SK-N-SH (cell line): ENCODE results near the gene SRD5A1. TPM values are rescaled to one million over a fixed set of nuclear protein-coding genes. Genes with fewer than 3 reads are reported as not detected.

Experiments
- CTCF ChIA-PET: fragments of 300-600, 350-600 bp; formaldehyde crosslinking; extraction: SDS; loops from one replicate; lab custom pipeline; 2021; lab: Yijun Ruan, JAX
- POLR2A ChIA-PET: fragments of 350-600 bp; sonication (Branson Sonifier 250); formaldehyde crosslinking; extraction: SDS; loops from one replicate; lab custom pipeline; 2020; ENCODE audit warnings: antibody characterized with exemption, inconsistent platforms; lab: Yijun Ruan, JAX
- DNase-seq: peaks from one replicate; pipeline ENCODE4 v3.0.0; 2012
- H2AFZ ChIP-seq: fragments of 200-600 bp; sonication (generic); 2 replicates; pipeline ENCODE4 v1.8.1; 2016; ENCODE audit warnings: antibody characterized with exemption, mild to moderate bottlenecking, low read depth
- H3F3A ChIP-seq: fragments of 200-600 bp; sonication (generic); replicated peaks from 2 replicates; pipeline ENCODE3; 2016; ENCODE audit warnings: antibody characterized with exemption, mild to moderate bottlenecking; ENCODE audit not compliant: insufficient read depth
- H3K27ac ChIP-seq, 2 experiments: fragments of 200-500 bp in 1 of 2; fragments of 200-600 bp in 1 of 2; sonication (Bioruptor generic) in 1 of 2; sonication (generic), shearing (Covaris generic) in 1 of 2; 2 replicates each; pipeline versions ENCODE4 v1.5.1 to v1.6.1; 2014 to 2016; ENCODE audit warnings: low read depth in 2 of 2, inconsistent platforms in 1 of 2, low read length in 1 of 2, mild to moderate bottlenecking in 1 of 2, mixed read lengths in 1 of 2
- H3K27me3 ChIP-seq: fragments of 200-600 bp; sonication (generic), shearing (Covaris generic); 2 replicates; pipeline ENCODE4 v1.6.1; 2016; ENCODE audit warnings: mixed run types; ENCODE audit not compliant: insufficient read depth
- H3K36me3 ChIP-seq, 2 experiments: fragments of 200-500 bp in 1 of 2; fragments of 200-600 bp in 1 of 2; sonication (Bioruptor generic) in 1 of 2; sonication (generic) in 1 of 2; replicated peaks in 1 of 2; 2 replicates each; pipeline versions ENCODE3 to v1.5.1; 2014 to 2016; ENCODE audit warnings: low read length in 1 of 2, mild to moderate bottlenecking in 1 of 2; ENCODE audit not compliant: insufficient read depth in 2 of 2, control insufficient read depth in 1 of 2
- H3K4me1 ChIP-seq, 2 experiments: fragments of 200-500 bp in 1 of 2; fragments of 200-600 bp in 1 of 2; sonication (Bioruptor generic) in 1 of 2; sonication (generic), shearing (Covaris generic) in 1 of 2; 2 replicates each; pipeline versions ENCODE4 v1.5.1 to v1.6.1; 2014 to 2016; ENCODE audit warnings: low read depth in 1 of 2, low read length in 1 of 2, mixed run types in 1 of 2; ENCODE audit not compliant: insufficient read depth in 2 of 2, control insufficient read depth in 1 of 2
- H3K4me2 ChIP-seq: fragments of 200-600 bp; sonication (generic), shearing (Covaris generic); 2 replicates; pipeline ENCODE4 v1.6.1; 2017; ENCODE audit warnings: mixed run types
- H3K4me3 ChIP-seq, 2 experiments: fragments of 200-500 bp in 1 of 2; fragments of 200-600 bp in 1 of 2; sonication (Bioruptor generic) in 1 of 2; sonication (generic), shearing (Covaris generic) in 1 of 2; 2 replicates each; pipeline versions ENCODE4 v1.5.1 to v1.8.1; 2014 to 2016; ENCODE audit warnings: low read depth in 2 of 2, inconsistent platforms in 1 of 2, low read length in 1 of 2, mild to moderate bottlenecking in 1 of 2, mixed read lengths in 1 of 2, moderate library complexity in 1 of 2
- H3K79me2 ChIP-seq: fragments of 200-600 bp; sonication (generic); 2 replicates; pipeline ENCODE4 v1.8.1; 2017; ENCODE audit warnings: mild to moderate bottlenecking; ENCODE audit not compliant: insufficient read depth
- H3K9ac ChIP-seq: fragments of 200-600 bp; sonication (generic); 2 replicates; pipeline ENCODE4 v1.6.1; 2017; ENCODE audit warnings: mixed run types
- H3K9me2 ChIP-seq: fragments of 200-600 bp; sonication (generic); 2 replicates; pipeline ENCODE4 v1.6.1; 2017; ENCODE audit warnings: mixed run types
- H3K9me3 ChIP-seq: fragments of 200-600 bp; sonication (generic); 2 replicates; pipeline ENCODE4 v1.6.1; 2017; ENCODE audit warnings: mixed run types, mild to moderate bottlenecking, moderate library complexity
- H4K20me1 ChIP-seq: fragments of 200-600 bp; sonication (generic); 2 replicates; pipeline ENCODE4 v1.6.1; 2017; ENCODE audit warnings: mild to moderate bottlenecking, mixed run types; ENCODE audit not compliant: insufficient read depth
- ELF1 ChIP-seq: IDR thresholded peaks from 2 replicates; pipeline ENCODE4 v1.4.0; 2012
- EP300 ChIP-seq, 2 experiments: IDR thresholded peaks; 2 replicates each; pipeline versions ENCODE4 v1.4.0 to v1.6.1; 2012; ENCODE audit warnings: borderline replicate concordance in 1 of 2, low read depth in 1 of 2, low read length in 1 of 2
- EZH2phosphoT487 ChIP-seq: fragments of 200-600 bp; sonication (generic); IDR thresholded peaks from 2 replicates; pipeline ENCODE4 v1.6.1; 2017; ENCODE audit warnings: low read depth, mixed run types, mild to moderate bottlenecking, antibody characterized with exemption, moderate library complexity, borderline replicate concordance
- FOSL2 ChIP-seq: IDR thresholded peaks from 2 replicates; pipeline ENCODE4 v1.4.0; 2012; ENCODE audit warnings: low read depth, mild to moderate bottlenecking, moderate library complexity, borderline replicate concordance
- FOXJ3 ChIP-seq: sonication (generic); formaldehyde crosslinking; IDR thresholded peaks from 2 replicates; pipeline ENCODE4 v1.5.1; 2020; ENCODE audit warnings: mild to moderate bottlenecking, missing genetic modification reagents
- FOXM1 ChIP-seq: IDR thresholded peaks from 2 replicates; pipeline ENCODE4 v1.4.0; 2012; ENCODE audit warnings: low read depth, mild to moderate bottlenecking
- GABPA ChIP-seq: IDR thresholded peaks from 2 replicates; pipeline ENCODE4 v1.4.0; 2012; ENCODE audit warnings: low read depth, mild to moderate bottlenecking
- IRF3 ChIP-seq: fragments of 150-350 bp; IDR thresholded peaks from 2 replicates; pipeline ENCODE4 v1.6.1; 2016; ENCODE audit warnings: mild to moderate bottlenecking, low read depth, low read length
- MAX ChIP-seq: IDR thresholded peaks from 2 replicates; pipeline ENCODE4 v1.4.0; 2012; ENCODE audit warnings: low read depth
- MXI1 ChIP-seq: IDR thresholded peaks from 2 replicates; pipeline ENCODE4 v1.6.1; 2012; ENCODE audit warnings: mild to moderate bottlenecking, low read depth, low read length, improper control_type of control experiment
- NRF1 ChIP-seq: IDR thresholded peaks from 2 replicates; pipeline ENCODE4 v1.6.1; 2012; ENCODE audit warnings: low read depth, mild to moderate bottlenecking, low read length
- RAD21 ChIP-seq: IDR thresholded peaks from 2 replicates; pipeline ENCODE4 v1.6.1; 2012; ENCODE audit warnings: mild to moderate bottlenecking, low read length
- RCOR1 ChIP-seq: fragments of 150-350 bp; IDR thresholded peaks from 2 replicates; pipeline ENCODE4 v1.6.1; 2017; ENCODE audit warnings: antibody characterized with exemption, low read length
- RFX5 ChIP-seq: IDR thresholded peaks from 2 replicates; pipeline ENCODE4 v1.6.1; 2012; ENCODE audit warnings: mild to moderate bottlenecking, improper control_type of control experiment, low read length
- RXRA ChIP-seq: IDR thresholded peaks from 2 replicates; pipeline ENCODE4 v1.4.0; 2012; ENCODE audit warnings: low read depth, mild to moderate bottlenecking, borderline replicate concordance
- SIN3A ChIP-seq: IDR thresholded peaks from 2 replicates; pipeline ENCODE4 v1.6.1; 2012; ENCODE audit warnings: low read depth, mild to moderate bottlenecking, low read length, moderate library complexity, borderline replicate concordance
- SMC3 ChIP-seq: IDR thresholded peaks from 2 replicates; pipeline ENCODE4 v1.6.1; 2012; ENCODE audit warnings: low read depth, low read length, improper control_type of control experiment
- TAF1 ChIP-seq: IDR thresholded peaks from 2 replicates; pipeline ENCODE4 v1.6.1; 2012; ENCODE audit warnings: low read depth, mild to moderate bottlenecking, low read length, moderate library complexity, borderline replicate concordance
- TEAD4 ChIP-seq: IDR thresholded peaks from 2 replicates; pipeline ENCODE4 v1.4.0; 2012; ENCODE audit warnings: mild to moderate bottlenecking, borderline replicate concordance; ENCODE audit not compliant: insufficient read depth
- whole genome bisulfite sequencing: methylation state at CpG from one replicate; pipeline ENCODE4 v1.1.6; 2017; ENCODE audit warnings: low lambda C conversion rate; 5-methylcytosine and 5-hydroxymethylcytosine counted together
- polyA plus RNA-seq, 3 experiments: library from polyadenylated mRNA; depleted of rRNA; stranded (reverse); fragments of >200 nt; gene quantifications; 2 replicates each; pipeline ENCODE4 v1.2.3, GENCODE V29; 2012
- TF ChIP-seq, protein P1 (sequence below): IDR thresholded peaks from 2 replicates; pipeline ENCODE4 v1.4.0; 2012; ENCODE audit warnings: low read depth, borderline replicate concordance
- TF ChIP-seq, protein P2 (sequence below): fragments of 150-350 bp; IDR thresholded peaks from 2 replicates; pipeline ENCODE4 v1.6.1; 2017; ENCODE audit warnings: antibody characterized with exemption, low read length, low read depth, borderline replicate concordance
- TF ChIP-seq, protein P3 (sequence below): IDR thresholded peaks from 2 replicates; pipeline ENCODE4; 2012

SRD5A1 gene
- polyA plus RNA-seq, 1 of the 3 experiments (the other 2 are of a cell fraction), result 24.0 TPM

GRCh38 chr5:6683241-6683640 is 50.0 kb downstream of the SRD5A1 start:
- Histone ChIP-seq H3K4me3 (no peak overlapping the region), H3K36me3 (no peaks in the 10 kb centered on the region)
- TF ChIP-seq RXRA, result no peak
- TF ChIP-seq SIN3A, result no peak
- no peak for TF ChIP-seq RCOR1
- TF ChIP-seq, protein P1, sequence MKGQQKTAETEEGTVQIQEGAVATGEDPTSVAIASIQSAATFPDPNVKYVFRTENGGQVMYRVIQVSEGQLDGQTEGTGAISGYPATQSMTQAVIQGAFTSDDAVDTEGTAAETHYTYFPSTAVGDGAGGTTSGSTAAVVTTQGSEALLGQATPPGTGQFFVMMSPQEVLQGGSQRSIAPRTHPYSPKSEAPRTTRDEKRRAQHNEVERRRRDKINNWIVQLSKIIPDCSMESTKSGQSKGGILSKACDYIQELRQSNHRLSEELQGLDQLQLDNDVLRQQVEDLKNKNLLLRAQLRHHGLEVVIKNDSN, result no peak
- TF ChIP-seq MAX, result no peak
- TF ChIP-seq, protein P2, sequence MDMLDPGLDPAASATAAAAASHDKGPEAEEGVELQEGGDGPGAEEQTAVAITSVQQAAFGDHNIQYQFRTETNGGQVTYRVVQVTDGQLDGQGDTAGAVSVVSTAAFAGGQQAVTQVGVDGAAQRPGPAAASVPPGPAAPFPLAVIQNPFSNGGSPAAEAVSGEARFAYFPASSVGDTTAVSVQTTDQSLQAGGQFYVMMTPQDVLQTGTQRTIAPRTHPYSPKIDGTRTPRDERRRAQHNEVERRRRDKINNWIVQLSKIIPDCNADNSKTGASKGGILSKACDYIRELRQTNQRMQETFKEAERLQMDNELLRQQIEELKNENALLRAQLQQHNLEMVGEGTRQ, result no peak
- TF ChIP-seq IRF3, result no peak
- TF ChIP-seq RFX5, result no peak
- TF ChIP-seq RAD21, result no peak
- TF ChIP-seq, all 33 proteins: peak for 0
- H3K27ac ChIP-seq, result no peak overlapping the region
- H3K27me3 ChIP-seq, result no peaks in the 10 kb centered on the region; the same call in 1 of the 2 replicates
- no peak for DNase-seq
- no peaks in the 10 kb centered on the region for H4K20me1 ChIP-seq
- no peak overlapping the region for H3K4me2 ChIP-seq
- POLR2A ChIA-PET, result no interaction called here
- WGBS, result 55% methylated on average over 8 of the region's 8 CpGs
- no peak overlapping the region for H2AFZ ChIP-seq
- CTCF ChIA-PET, result no interaction called here
- no peaks in the 10 kb centered on the region for H3K9me2 ChIP-seq
- no peaks in the 10 kb centered on the region for H3F3A ChIP-seq
- H3K79me2 ChIP-seq, result no peaks in the 10 kb centered on the region
- no peaks in the 10 kb centered on the region for H3K9me3 ChIP-seq
- no peaks in the 10 kb centered on the region; a peak in 1 of 4 replicates for H3K4me1 ChIP-seq
- H3K9ac ChIP-seq, result no peak overlapping the region

DNA sequence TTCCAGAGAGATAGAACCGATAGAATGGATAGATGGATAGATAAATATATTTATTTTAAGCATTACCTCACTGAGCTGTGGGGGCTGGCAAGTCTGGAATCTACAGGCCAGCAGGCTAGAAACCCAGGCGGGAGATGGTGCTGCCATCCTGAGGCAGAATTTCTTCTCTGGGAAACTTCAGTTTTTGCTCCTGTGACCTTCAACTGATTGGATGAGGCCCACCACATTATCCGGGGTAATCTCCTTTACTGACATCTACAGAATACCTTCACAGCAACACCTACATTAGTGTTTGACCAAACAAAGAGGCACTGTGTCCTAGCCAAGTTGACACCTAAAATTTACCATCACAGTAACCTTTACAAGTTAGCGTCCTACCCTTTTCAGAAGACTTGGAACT is 50.8 kb downstream of the SRD5A1 start:
- WGBS, result 84% methylated on average over 4 of the region's 4 CpGs
- ChIA-PET CTCF (no interaction called here), POLR2A (no interaction called here)

More for the DNA sequence above, 50.8 kb downstream of the SRD5A1 start:
- Histone ChIP-seq H3K9ac (no peak overlapping the region), H3K27ac (no peak overlapping the region), H3K79me2 (no peaks in the 10 kb centered on the region), H3K9me3 (no peaks in the 10 kb centered on the region), H4K20me1 (no peaks in the 10 kb centered on the region), H3K4me3 (no peak overlapping the region), H2AFZ (no peak overlapping the region), H3K36me3 (no peaks in the 10 kb centered on the region), H3K4me2 (no peak overlapping the region), H3K9me2 (no peaks in the 10 kb centered on the region), H3F3A (no peaks in the 10 kb centered on the region), H3K4me1 (no peaks in the 10 kb centered on the region; a peak in 1 of 4 replicates), H3K27me3 (no peaks in the 10 kb centered on the region; the same call in 1 of the 2 replicates)
- TF ChIP-seq MXI1 (no peak), TAF1 (no peak), RCOR1 (no peak), SIN3A (no peak), NRF1 (no peak), EZH2phosphoT487 (no peak), TEAD4 (no peak), RFX5 (no peak), ELF1 (no peak), EP300 (IDR thresholded peaks at IDR 0.05; ENCODE audit: borderline replicate concordance in 1 of 2, low read depth in 1 of 2, low read length in 1 of 2) (no peak), SMC3 (no peak), GABPA (no peak), FOXJ3 (CRISPR knock-in tag) (no peak), FOSL2 (no peak), FOXM1 (no peak)
- TF ChIP-seq, protein P1, result no peak
- TF ChIP-seq, protein P3, sequence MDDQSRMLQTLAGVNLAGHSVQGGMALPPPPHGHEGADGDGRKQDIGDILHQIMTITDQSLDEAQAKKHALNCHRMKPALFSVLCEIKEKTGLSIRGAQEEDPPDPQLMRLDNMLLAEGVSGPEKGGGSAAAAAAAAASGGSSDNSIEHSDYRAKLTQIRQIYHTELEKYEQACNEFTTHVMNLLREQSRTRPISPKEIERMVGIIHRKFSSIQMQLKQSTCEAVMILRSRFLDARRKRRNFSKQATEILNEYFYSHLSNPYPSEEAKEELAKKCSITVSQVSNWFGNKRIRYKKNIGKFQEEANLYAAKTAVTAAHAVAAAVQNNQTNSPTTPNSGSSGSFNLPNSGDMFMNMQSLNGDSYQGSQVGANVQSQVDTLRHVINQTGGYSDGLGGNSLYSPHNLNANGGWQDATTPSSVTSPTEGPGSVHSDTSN, result no peak
- DNase-seq, result no peak
